H1 (cell line): ENCODE data around the gene ARID1B. TPM values are rescaled to one million over a fixed set of nuclear protein-coding genes. Genes with fewer than 3 reads are reported as not detected.

Experiments used
- FOSL1 ChIP-seq: IDR thresholded peaks from 2 replicates; pipeline ENCODE4 v1.6.1; 2011; ENCODE audit warnings: mild to moderate bottlenecking, low read depth, low read length, moderate library complexity; ENCODE audit not compliant: insufficient read depth
- RXRA ChIP-seq: IDR thresholded peaks from 2 replicates; pipeline ENCODE4 v1.6.1; 2011; ENCODE audit warnings: low read depth, mild to moderate bottlenecking, low read length, moderate library complexity; ENCODE audit not compliant: insufficient read depth
- SP4 ChIP-seq: IDR thresholded peaks from 2 replicates; pipeline ENCODE4 v1.6.1; 2012; ENCODE audit warnings: low read length, inconsistent platforms
- polyA plus RNA-seq, 7 experiments: library from polyadenylated mRNA; depleted of rRNA in 3 of 7; stranded (reverse) in 5 of 7; unstranded in 2 of 7; fragments of >200 nt in 5 of 7; fragments of 200-250 nt in 2 of 7; gene quantifications; 1 replicate in 5 of 7; 2 replicates in 1 of 7; 4 replicates in 1 of 7; pipeline versions ENCODE4 v1.2.1 to v1.2.3, GENCODE V29; 2011 to 2013; ENCODE audit warnings: missing spikeins in 2 of 7, mixed read lengths in 2 of 7
- total RNA-seq: library from RNA; stranded (reverse); fragmentation: NEBNext Ultra II Directional; extraction: Animal tissue kit (Norgen Biotek cat#: 25700); gene quantifications from 2 replicates; pipeline ENCODE4 v1.2.1, GENCODE V29; 2021
- TF ChIP-seq, protein P1 (sequence below): IDR thresholded peaks from 2 replicates; pipeline ENCODE4 v1.6.1; 2012; ENCODE audit warnings: inconsistent platforms

Gene ARID1B
- total and polyA plus RNA-seq, 2 of the 8 experiments (the other 6 are each of a cell fraction or from before 2014, with no cell fraction given): 24.3 to 70.3 TPM

DNA sequence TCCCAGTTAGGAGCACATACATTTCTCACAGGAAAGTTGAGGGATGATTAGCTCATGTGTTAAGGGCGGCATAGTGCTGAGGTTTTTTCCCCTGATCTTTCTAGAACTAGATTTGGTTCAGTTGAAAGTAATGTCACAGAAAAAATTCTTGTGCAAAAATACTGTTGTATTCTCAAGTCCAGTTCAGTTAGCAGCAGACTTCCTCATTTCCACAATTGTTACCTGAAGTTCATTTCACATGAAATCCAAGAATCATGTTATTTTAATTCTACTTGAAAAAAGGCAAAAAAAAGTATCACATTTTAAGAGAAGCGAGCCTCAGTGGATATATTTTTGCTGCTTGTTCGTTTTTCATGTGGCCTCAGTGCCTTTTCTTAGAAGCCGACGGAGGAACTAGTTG, 318.4 kb downstream of the ARID1B start (continued):
- TF ChIP-seq FOSL1: no peak
- TF ChIP-seq, protein P1, sequence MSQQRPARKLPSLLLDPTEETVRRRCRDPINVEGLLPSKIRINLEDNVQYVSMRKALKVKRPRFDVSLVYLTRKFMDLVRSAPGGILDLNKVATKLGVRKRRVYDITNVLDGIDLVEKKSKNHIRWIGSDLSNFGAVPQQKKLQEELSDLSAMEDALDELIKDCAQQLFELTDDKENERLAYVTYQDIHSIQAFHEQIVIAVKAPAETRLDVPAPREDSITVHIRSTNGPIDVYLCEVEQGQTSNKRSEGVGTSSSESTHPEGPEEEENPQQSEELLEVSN: no peak
- no peak for TF ChIP-seq SP4
- TF ChIP-seq RXRA: no peak
